ENCODE measurements around the gene DCN. TPM values are rescaled to one million over a fixed set of nuclear protein-coding genes. Genes with fewer than 3 reads are reported as not detected.
"Not testable (repeated sequence)": the region's sequence is repeated elsewhere in the genome, so short reads cannot be mapped to it uniquely, and the experiment has no call there.

The DCN gene
- total RNA-seq, 2 experiments from 2014 or later = not detected

DNA sequence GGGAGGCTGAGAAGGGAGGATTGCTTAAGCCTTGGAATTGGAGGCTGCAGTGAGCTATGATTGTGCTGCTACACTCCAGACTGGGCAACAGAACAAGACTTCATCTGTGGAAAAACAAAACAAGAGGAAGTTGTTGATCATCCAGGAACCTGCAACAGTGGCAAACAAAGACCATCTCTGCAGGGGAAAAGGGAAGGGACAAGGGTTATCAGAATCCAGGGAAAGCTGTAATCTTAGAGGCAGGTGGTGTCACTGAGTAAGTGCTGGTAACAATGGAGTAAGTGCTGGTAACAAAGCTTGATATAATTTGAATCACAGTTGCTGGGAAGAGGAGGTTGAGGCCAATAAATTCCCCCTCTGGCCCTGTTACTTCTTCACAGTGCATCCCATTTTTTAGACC is 27.5 kb upstream of the DCN start:
- CTCF ChIA-PET = interaction anchor here (0.5 kb wide), 1 partner anchor 10 kb away, joined by 3 read pairs; no protein-coding TSS in a partner anchor
- H3K4me1 Mint-ChIP-seq = no peaks in the 10 kb centered on the region

GRCh38 chr12:91207301-91207700 is 24.7 kb upstream of the DCN start:
- ATAC-seq; intact Hi-C loops (cut with DNase I, micrococcal nuclease); POLR2A ChIA-PET; CTCF ChIA-PET; H3K9me3 Mint-ChIP-seq (ENCODE audit: low read depth); H3K4me1 Mint-ChIP-seq; H3K27ac Mint-ChIP-seq; DNase-seq; H3K36me3 Mint-ChIP-seq (ENCODE audit: low read depth); H3K27me3 Mint-ChIP-seq; H3K4me3 Mint-ChIP-seq: not testable (repeated sequence)

More for the DNA sequence above, 27.5 kb upstream of the DCN start:
- H3K27ac Mint-ChIP-seq = no peak overlapping the region
- H3K4me3 Mint-ChIP-seq = no peak overlapping the region
- no peaks in the 10 kb centered on the region for H3K9me3 Mint-ChIP-seq (ENCODE audit: low read depth)
- POLR2A ChIA-PET = no interaction called here
- intact Hi-C loops (cut with DNase I, micrococcal nuclease) = no loop called here
- H3K36me3 Mint-ChIP-seq (ENCODE audit: low read depth) = no peaks in the 10 kb centered on the region
- H3K27me3 Mint-ChIP-seq = no peaks in the 10 kb centered on the region
- no peak for ATAC-seq
- no peak for DNase-seq

DNA sequence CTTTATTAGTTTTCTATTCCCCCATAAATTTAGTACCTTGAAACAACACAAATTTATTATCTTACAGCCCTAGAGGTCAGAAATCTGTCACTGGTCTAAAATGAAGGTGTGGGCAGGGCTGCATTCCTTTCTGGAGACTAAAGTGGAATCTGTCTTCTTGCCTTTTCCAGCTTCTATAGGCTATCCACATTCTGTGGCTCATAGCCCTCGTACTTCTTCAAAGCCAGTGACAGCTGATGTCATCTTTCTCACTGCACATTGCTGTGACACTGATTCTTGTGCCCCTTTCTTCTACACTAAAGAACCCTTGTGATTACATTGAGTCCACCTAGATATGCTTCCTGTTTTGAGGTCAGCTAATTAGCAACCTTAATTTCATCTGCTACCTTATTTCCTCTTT is 23.2 kb upstream of the DCN start:
- Mint-ChIP-seq H3K4me1 (no peaks in the 10 kb centered on the region), H3K27ac (no peak overlapping the region), H3K9me3 (ENCODE audit: low read depth) (no peaks in the 10 kb centered on the region), H3K4me3 (no peak overlapping the region), H3K36me3 (ENCODE audit: low read depth) (no peaks in the 10 kb centered on the region), H3K27me3 (no peaks in the 10 kb centered on the region)
- no peak for DNase-seq
- intact Hi-C loops (cut with DNase I, micrococcal nuclease) = no loop called here
- ATAC-seq = no peak
- ChIA-PET POLR2A (no interaction called here), CTCF (no interaction called here)

DNA sequence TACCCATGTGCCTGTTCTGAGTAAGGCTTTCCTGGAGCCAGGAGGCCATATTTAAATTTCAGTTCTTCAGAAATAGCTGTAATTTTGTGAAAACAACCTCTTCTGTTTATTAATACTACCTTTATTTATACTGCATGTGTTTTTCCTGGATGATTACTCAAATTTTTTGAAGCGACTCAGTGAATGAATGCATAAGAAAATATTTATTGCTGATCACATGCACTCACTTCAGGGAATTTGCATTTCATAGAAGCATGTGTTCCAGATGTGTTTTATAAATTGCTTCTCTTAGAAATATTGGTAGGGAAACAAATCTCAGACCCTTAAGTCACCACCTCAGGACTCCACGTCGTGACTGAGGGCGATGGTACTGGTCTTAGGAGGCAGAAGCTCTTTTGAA is 21.8 kb upstream of the DCN start:
- Mint-ChIP-seq H3K9me3 (ENCODE audit: low read depth) (peaks cover 2% of the 10 kb centered on the region), H3K27ac (no peak overlapping the region), H3K27me3 (peaks cover 3% of the 10 kb centered on the region), H3K4me1 (no peaks in the 10 kb centered on the region), H3K36me3 (ENCODE audit: low read depth) (no peaks in the 10 kb centered on the region), H3K4me3 (no peak overlapping the region)
- ChIA-PET CTCF (no interaction called here), POLR2A (no interaction called here)
- intact Hi-C loops (cut with DNase I, micrococcal nuclease) = no loop called here
- no peak for DNase-seq
- ATAC-seq = no peak

DNA sequence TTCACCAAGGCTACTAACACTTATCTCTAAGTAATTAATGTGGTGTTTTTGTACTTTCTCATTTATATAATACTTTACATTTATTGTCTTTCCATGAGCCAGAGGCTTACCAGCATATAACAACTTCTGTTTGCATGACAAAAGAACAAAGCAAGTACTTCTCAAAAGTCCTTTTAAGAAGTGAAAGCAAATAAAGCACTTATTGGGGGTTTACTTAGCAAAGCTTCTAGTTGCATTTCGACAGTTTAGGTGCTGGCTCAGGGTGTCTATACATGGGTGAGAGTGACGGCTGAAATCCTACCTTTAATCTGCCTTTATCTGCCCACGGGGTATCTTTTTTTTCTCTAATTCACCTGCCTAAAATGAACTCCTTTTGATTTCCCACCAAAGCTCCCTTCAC is 21.0 kb upstream of the DCN start:
- intact Hi-C loops (cut with DNase I, micrococcal nuclease) = no loop called here
- ChIA-PET POLR2A (no interaction called here), CTCF (interaction anchor here (0.6 kb wide), 1 partner anchor 78 kb away, joined by 3 read pairs; no protein-coding TSS in a partner anchor)
- Mint-ChIP-seq H3K4me1 (no peaks in the 10 kb centered on the region), H3K9me3 (ENCODE audit: low read depth) (peaks cover 4% of the 10 kb centered on the region), H3K36me3 (ENCODE audit: low read depth) (no peaks in the 10 kb centered on the region), H3K4me3 (no peak overlapping the region), H3K27ac (no peak overlapping the region), H3K27me3 (peaks cover 5% of the 10 kb centered on the region)
- ATAC-seq (no peak), DNase-seq (no peak)

DNA sequence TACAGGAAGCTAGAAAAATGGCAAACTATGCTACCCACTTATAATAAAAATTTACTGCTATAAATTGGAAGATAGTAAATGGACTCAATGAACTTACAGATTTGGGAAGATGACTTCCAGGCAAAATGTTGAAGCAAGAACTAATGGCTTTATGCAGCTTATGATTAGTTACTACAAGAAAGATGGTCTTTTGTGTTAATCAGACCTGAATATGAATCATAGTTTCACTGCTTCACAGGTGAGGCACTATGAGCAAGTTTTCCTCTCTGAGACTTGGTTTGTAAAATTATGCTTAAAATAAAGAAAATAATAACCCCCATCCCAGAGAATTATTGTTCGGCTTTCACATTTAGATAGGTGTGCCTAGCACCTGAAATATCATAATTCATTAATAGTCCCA is 19.8 kb upstream of the DCN start:
- ChIA-PET POLR2A (no interaction called here), CTCF (no interaction called here)
- ATAC-seq (no peak), DNase-seq (no peak)
- Mint-ChIP-seq H3K4me1 (no peaks in the 10 kb centered on the region), H3K9me3 (ENCODE audit: low read depth) (peaks cover 4% of the 10 kb centered on the region), H3K4me3 (no peak overlapping the region), H3K27me3 (peaks cover 5% of the 10 kb centered on the region), H3K27ac (no peak overlapping the region), H3K36me3 (ENCODE audit: low read depth) (no peaks in the 10 kb centered on the region)
- intact Hi-C loops (cut with DNase I, micrococcal nuclease) = no loop called here

GRCh38 chr12:91196436-91196835 is 13.8 kb upstream of the DCN start:
- no peak for DNase-seq
- Mint-ChIP-seq H3K9me3 (ENCODE audit: low read depth) (peaks cover 8% of the 10 kb centered on the region), H3K4me3 (no peak overlapping the region), H3K27ac (no peak overlapping the region), H3K4me1 (no peaks in the 10 kb centered on the region), H3K27me3 (peaks cover 5% of the 10 kb centered on the region), H3K36me3 (ENCODE audit: low read depth) (no peaks in the 10 kb centered on the region)
- ChIA-PET POLR2A (no interaction called here), CTCF (interaction anchor here (0.8 kb wide), 1 partner anchor 27 kb away, joined by 3 read pairs; no protein-coding TSS in a partner anchor)
- intact Hi-C loops (cut with DNase I, micrococcal nuclease) = no loop called here
- no peak for ATAC-seq

- peaks cover 3% of the 10 kb centered on the region for H3K27me3 Mint-ChIP-seq
- peaks cover 7% of the 10 kb centered on the region for H3K9me3 Mint-ChIP-seq (ENCODE audit: low read depth)
- no peak overlapping the region for H3K4me3 Mint-ChIP-seq
- no peak for DNase-seq
- ChIA-PET POLR2A (no interaction called here), CTCF (no interaction called here)
- no peak for ATAC-seq
- no peaks in the 10 kb centered on the region for H3K4me1 Mint-ChIP-seq
- no peaks in the 10 kb centered on the region for H3K36me3 Mint-ChIP-seq (ENCODE audit: low read depth)
- H3K27ac Mint-ChIP-seq = no peak overlapping the region
- intact Hi-C loops (cut with DNase I, micrococcal nuclease) = no loop called here
Observed at GRCh38 chr12:91194500-91194899, 11.9 kb upstream of the DCN start.

DNA sequence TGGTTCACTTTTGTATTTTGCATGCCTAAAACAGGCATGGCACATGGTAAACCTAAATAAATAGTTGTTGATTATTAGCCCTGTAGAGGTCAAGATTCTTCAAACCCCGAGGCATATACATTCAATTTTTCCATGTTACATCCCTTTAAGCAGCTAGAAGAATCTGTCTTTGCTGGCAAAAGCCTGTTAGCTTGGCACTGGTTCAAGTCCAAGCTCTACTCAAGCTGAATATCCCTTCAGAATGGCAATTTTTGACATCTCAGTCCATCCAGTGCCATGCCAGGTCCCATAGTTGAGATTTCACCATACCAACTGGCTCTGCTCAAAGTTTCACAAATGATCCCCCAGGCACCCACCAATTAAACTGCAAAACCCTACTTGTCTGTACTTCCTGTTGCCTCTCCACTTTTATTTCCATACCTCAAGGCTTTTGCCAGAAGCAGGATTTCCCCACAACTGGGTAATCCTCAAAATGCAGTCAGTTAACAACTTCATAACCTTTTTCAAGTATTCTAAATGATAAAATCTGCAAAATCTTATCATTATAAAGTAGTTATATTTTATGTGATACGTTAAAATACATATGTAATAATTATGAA is 9.0 kb upstream of the DCN start:
- DNase-seq (no peak), ATAC-seq (no peak)
- POLR2A ChIA-PET = no interaction called here
- no peaks in the 10 kb centered on the region for H3K36me3 Mint-ChIP-seq (ENCODE audit: low read depth)
- H3K9me3 Mint-ChIP-seq (ENCODE audit: low read depth) = peaks cover 3% of the 10 kb centered on the region
- no peak overlapping the region for H3K27ac Mint-ChIP-seq
- no peak overlapping the region for H3K4me3 Mint-ChIP-seq
- CTCF ChIA-PET = no interaction called here
- H3K27me3 Mint-ChIP-seq = no peaks in the 10 kb centered on the region
- no peaks in the 10 kb centered on the region for H3K4me1 Mint-ChIP-seq
- intact Hi-C loops (cut with DNase I, micrococcal nuclease) = no loop called here

GRCh38 chr12:91189516-91189915 is 6.9 kb upstream of the DCN start:
- ChIA-PET CTCF (no interaction called here), POLR2A (no interaction called here)
- Mint-ChIP-seq H3K9me3 (ENCODE audit: low read depth) (no peaks in the 10 kb centered on the region), H3K27ac (no peak overlapping the region), H3K36me3 (ENCODE audit: low read depth) (no peaks in the 10 kb centered on the region), H3K27me3 (no peaks in the 10 kb centered on the region), H3K4me3 (no peak overlapping the region), H3K4me1 (no peaks in the 10 kb centered on the region)
- intact Hi-C loops (cut with DNase I, micrococcal nuclease) = no loop called here
- ATAC-seq (no peak), DNase-seq (no peak)

GRCh38 chr12:91188778-91189177 is 6.2 kb upstream of the DCN start:
- Mint-ChIP-seq H3K9me3 (ENCODE audit: low read depth) (no peaks in the 10 kb centered on the region), H3K27me3 (no peaks in the 10 kb centered on the region), H3K36me3 (ENCODE audit: low read depth) (no peaks in the 10 kb centered on the region), H3K27ac (no peak overlapping the region), H3K4me3 (no peak overlapping the region), H3K4me1 (no peaks in the 10 kb centered on the region)
- intact Hi-C loops (cut with DNase I, micrococcal nuclease) = no loop called here
- ChIA-PET CTCF (no interaction called here), POLR2A (no interaction called here)
- DNase-seq (no peak), ATAC-seq (no peak)

DNA sequence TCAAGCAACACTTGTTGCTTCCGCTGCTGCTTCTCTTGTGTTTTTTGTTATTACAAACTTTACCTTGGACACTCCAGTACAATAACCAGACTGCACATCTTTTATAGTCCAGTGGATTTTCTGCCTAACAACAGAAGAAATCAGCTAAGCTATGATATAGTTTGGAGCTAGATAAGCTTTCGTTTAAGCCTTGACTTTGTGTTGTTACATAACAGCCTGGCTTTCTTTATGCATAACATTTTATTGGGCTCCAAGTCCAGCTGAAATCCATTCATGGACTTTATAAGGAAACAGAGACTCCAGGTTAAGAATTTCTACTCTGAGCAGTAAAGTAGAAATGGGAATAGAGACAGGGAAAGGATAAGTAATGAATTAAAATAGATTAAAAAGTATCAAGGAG is 3.5 kb upstream of the DCN start:
- ATAC-seq = no peak
- Mint-ChIP-seq H3K27me3 (no peaks in the 10 kb centered on the region), H3K36me3 (ENCODE audit: low read depth) (no peaks in the 10 kb centered on the region), H3K4me1 (no peaks in the 10 kb centered on the region), H3K9me3 (ENCODE audit: low read depth) (no peaks in the 10 kb centered on the region), H3K27ac (no peak overlapping the region), H3K4me3 (no peak overlapping the region)
- ChIA-PET CTCF (interaction anchor here (0.5 to 1.0 kb wide), 2 partner anchors 10 to 29 kb away, joined by 3 to 4 read pairs; no protein-coding TSS in a partner anchor), POLR2A (no interaction called here)
- intact Hi-C loops (cut with DNase I, micrococcal nuclease) = no loop called here
- DNase-seq = no peak

GRCh38 chr12:91185421-91185820 is 2.8 kb upstream of the DCN start:
- Mint-ChIP-seq H3K36me3 (ENCODE audit: low read depth) (no peaks in the 10 kb centered on the region), H3K27ac (no peak overlapping the region), H3K9me3 (ENCODE audit: low read depth) (no peaks in the 10 kb centered on the region), H3K4me1 (no peaks in the 10 kb centered on the region), H3K4me3 (no peak overlapping the region), H3K27me3 (no peaks in the 10 kb centered on the region)
- ATAC-seq (no peak), DNase-seq (no peak)
- ChIA-PET CTCF (interaction anchor here (0.5 to 1.0 kb wide), 2 partner anchors 9 to 30 kb away, joined by 3 to 4 read pairs; no protein-coding TSS in a partner anchor), POLR2A (no interaction called here)
- intact Hi-C loops (cut with DNase I, micrococcal nuclease) = no loop called here

All from activated CD4-positive, alpha-beta T cell treated with anti-CD3 and anti-CD28 coated beads for 36 hours (primary cell).